A673 (cell line): ENCODE data around the gene TMEM239.

ENCODE experiments used
- CTCF ChIP-seq: fragments of 300-800, 200-600 bp; sonication (generic); conservative IDR thresholded peaks from 2 replicates; pipeline ENCODE4 v1.5.1; 2017; ENCODE audit warnings: low read depth, mild to moderate bottlenecking, antibody characterized with exemption, low read length, moderate library complexity, mixed read lengths
- EZH2 ChIP-seq: fragments of 200-600 bp; sonication (generic); IDR thresholded peaks from 2 replicates; pipeline ENCODE4 v1.6.1; 2017; ENCODE audit warnings: borderline replicate concordance, low read depth, mild to moderate bottlenecking, mixed read lengths, antibody characterized with exemption, low read length; ENCODE audit not compliant: poor library complexity, severe bottlenecking

DNA sequence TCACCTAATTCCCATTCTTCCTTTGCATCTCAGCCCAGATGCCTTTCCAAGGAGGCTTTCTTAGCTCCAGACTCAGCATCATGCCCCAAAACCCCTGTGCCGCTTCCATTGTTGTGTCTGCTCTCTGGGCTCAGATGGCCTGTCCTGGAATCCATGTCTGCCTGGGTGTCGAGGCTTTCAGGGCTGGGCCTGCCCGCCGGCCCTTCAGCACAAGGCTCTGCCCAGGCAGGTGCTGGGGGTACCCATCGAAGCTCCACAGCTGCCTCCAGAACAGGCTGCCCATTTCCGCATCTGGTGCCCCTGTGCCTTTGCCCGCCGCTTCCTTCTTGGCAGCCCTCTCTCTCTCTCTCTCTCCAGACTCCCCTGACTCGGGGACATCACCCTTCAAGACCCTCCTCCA is 16.9 kb upstream of the TMEM239 start:
- TF ChIP-seq CTCF (no peak), EZH2 (no peak)
